KMS-11 (cell line): ENCODE data around the gene CDKN1C.

ENCODE experiments used
- H2AFZ ChIP-seq: fragments of 200-600 bp; sonication (generic); 2 replicates; pipeline ENCODE4 v1.6.1; 2016; ENCODE audit warnings: antibody characterized with exemption, mixed run types, low read depth
- H3K27ac ChIP-seq: fragments of 200-600 bp; sonication (generic); 2 replicates; pipeline ENCODE4 v1.6.1; 2016; ENCODE audit warnings: mild to moderate bottlenecking, mixed run types
- H3K27me3 ChIP-seq: fragments of 200-600 bp; sonication (generic); 2 replicates; pipeline ENCODE4 v1.6.1; 2017; ENCODE audit warnings: mild to moderate bottlenecking, low read depth, mixed run types, moderate library complexity; ENCODE audit not compliant: insufficient read depth
- H3K36me3 ChIP-seq: fragments of 200-600 bp; sonication (generic); 2 replicates; pipeline ENCODE4 v1.6.1; 2017; ENCODE audit warnings: mild to moderate bottlenecking, mixed run types; ENCODE audit not compliant: insufficient read depth
- H3K4me1 ChIP-seq: fragments of 200-600 bp; sonication (generic); 2 replicates; pipeline ENCODE4 v1.6.1; 2016; ENCODE audit warnings: mild to moderate bottlenecking, low read depth, mixed run types; ENCODE audit not compliant: poor library complexity, severe bottlenecking
- H3K4me2 ChIP-seq: fragments of 200-600 bp; sonication (generic); 2 replicates; pipeline ENCODE4 v1.7.0; 2016; ENCODE audit warnings: mild to moderate bottlenecking, mixed run types
- H3K4me3 ChIP-seq: fragments of 200-600 bp; sonication (generic); IDR thresholded peaks from 2 replicates; pipeline ENCODE4 v1.6.1; 2017; ENCODE audit warnings: low read depth, low read length, mixed read lengths; ENCODE audit not compliant: insufficient read depth
- H3K79me2 ChIP-seq: fragments of 200-600 bp; sonication (generic); 2 replicates; pipeline ENCODE4 v1.6.1; 2016; ENCODE audit warnings: low read depth, mixed run types; ENCODE audit not compliant: insufficient read depth
- H3K9ac ChIP-seq: fragments of 200-600 bp; sonication (generic); 2 replicates; pipeline ENCODE4 v1.6.1; 2016; ENCODE audit warnings: mild to moderate bottlenecking, mixed run types
- H4K20me1 ChIP-seq: fragments of 200-600 bp; sonication (generic); 2 replicates; pipeline ENCODE4 v1.6.1; 2016; ENCODE audit warnings: mild to moderate bottlenecking, mixed run types; ENCODE audit not compliant: insufficient read depth
- TF ChIP-seq, protein P1 (sequence below): fragments of 200-600 bp; sonication (generic); conservative IDR thresholded peaks from 2 replicates; pipeline ENCODE4 v1.6.1; 2017; ENCODE audit warnings: low read depth, mild to moderate bottlenecking, antibody characterized with exemption, low read length, moderate library complexity, mixed read lengths

CDKN1C gene

DNA sequence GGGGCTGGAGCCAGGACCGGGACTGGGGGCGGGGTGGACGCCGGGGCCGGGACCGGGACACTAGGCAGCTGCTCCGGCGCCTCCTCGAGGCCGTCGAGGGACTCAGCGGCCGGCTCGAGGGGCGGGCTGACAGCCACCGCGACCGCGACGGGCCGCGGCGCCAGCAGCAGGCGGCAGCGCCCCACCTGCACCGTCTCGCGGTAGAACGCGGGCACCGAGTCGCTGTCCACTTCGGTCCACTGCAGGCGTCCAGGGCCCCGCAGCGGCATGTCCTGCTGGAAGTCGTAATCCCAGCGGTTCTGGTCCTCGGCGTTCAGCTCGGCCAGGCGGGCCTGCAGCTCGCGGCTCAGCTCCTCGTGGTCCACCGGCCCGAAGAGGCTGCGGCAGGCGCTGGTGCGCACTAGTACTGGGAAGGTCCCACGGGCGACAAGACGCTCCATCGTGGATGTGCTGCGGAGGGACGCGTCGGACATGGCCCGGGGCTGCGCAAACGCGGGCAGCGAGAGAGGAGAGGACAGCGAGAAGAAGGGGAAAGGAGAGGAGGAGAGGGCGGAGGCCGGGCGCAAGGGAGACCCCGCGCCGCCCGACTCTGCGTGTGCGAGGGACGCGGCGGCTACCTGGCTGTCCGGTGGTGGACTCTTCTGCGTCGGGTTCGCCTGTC, 428 bp downstream of the CDKN1C start:
- Histone ChIP-seq H3K9ac (peak overlapping the region; percentile 30; the same call in 1 of the 2 replicates), H3K27ac (no peak overlapping the region), H3K4me2 (peak overlapping the region; percentile 96), H3K27me3 (peaks cover 3% of the 10 kb centered on the region; the same call in 1 of the 2 replicates), H2AFZ (peak overlapping the region; percentile 79), H3K4me1 (peaks cover 4% of the 10 kb centered on the region), H3K4me3 (no peak overlapping the region), H3K36me3 (no peaks in the 10 kb centered on the region), H3K79me2 (no peaks in the 10 kb centered on the region), H4K20me1 (no peaks in the 10 kb centered on the region)
- TF ChIP-seq, protein P1, sequence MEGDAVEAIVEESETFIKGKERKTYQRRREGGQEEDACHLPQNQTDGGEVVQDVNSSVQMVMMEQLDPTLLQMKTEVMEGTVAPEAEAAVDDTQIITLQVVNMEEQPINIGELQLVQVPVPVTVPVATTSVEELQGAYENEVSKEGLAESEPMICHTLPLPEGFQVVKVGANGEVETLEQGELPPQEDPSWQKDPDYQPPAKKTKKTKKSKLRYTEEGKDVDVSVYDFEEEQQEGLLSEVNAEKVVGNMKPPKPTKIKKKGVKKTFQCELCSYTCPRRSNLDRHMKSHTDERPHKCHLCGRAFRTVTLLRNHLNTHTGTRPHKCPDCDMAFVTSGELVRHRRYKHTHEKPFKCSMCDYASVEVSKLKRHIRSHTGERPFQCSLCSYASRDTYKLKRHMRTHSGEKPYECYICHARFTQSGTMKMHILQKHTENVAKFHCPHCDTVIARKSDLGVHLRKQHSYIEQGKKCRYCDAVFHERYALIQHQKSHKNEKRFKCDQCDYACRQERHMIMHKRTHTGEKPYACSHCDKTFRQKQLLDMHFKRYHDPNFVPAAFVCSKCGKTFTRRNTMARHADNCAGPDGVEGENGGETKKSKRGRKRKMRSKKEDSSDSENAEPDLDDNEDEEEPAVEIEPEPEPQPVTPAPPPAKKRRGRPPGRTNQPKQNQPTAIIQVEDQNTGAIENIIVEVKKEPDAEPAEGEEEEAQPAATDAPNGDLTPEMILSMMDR: peak; percentile 25; the same call in 1 of the 2 replicates

DNA sequence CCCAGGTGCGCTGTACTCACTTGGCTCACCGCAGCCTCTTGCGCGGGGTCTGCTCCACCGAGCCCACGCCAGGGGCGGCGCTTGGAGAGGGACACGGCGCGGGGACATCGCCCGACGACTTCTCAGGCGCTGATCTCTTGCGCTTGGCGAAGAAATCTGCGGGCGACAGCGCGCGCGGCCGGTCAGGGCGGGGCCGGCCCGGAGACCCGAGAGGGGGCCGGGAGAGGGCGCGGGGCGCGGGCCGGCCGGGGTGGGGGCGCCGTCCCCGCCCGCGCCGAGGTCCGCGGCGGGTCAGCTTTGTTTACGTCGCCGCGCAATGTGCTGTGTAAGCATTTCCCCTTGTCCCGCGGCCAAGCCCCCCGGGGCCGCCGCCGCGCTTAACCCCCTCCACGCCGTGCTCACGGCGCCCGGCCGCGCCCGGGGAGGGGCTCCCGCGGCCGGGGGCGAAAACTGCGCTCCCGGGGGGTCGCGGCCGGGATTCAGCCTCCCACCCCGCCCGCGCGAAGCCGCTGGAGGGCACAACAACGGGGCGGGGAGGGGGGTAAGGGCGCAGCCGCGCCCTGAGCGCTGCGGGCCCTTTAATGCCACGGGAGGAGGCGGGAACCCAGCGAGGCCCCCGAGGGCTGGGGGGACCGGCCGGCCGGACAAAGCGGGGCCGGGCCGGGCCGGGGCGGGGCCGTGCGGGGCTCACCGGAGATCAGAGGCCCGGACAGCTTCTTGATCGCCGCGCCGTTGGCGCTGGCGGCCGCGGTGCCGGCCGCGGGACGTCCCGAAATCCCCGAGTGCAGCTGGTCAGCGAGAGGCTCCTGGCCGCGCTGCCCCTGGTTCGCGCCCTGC, 1.4 kb downstream of the CDKN1C start:
- H3K27me3 ChIP-seq: peaks cover 3% of the 10 kb centered on the region; the same call in 1 of the 2 replicates
- peak overlapping the region; percentile 38; the same call in 1 of the 2 replicates for H2AFZ ChIP-seq
- H3K27ac ChIP-seq: no peak overlapping the region
- peaks cover 4% of the 10 kb centered on the region for H3K4me1 ChIP-seq
- H3K36me3 ChIP-seq: no peaks in the 10 kb centered on the region
- no peak overlapping the region for H3K4me3 ChIP-seq
- no peak overlapping the region; the same call in 1 of the 2 replicates for H3K9ac ChIP-seq
- TF ChIP-seq, protein P1: no peak
- H3K79me2 ChIP-seq: no peaks in the 10 kb centered on the region
- H3K4me2 ChIP-seq: 0 out of 2 replicates have a peak overlapping the region, but pooled peaks have one; percentile 6
- no peaks in the 10 kb centered on the region for H4K20me1 ChIP-seq

DNA sequence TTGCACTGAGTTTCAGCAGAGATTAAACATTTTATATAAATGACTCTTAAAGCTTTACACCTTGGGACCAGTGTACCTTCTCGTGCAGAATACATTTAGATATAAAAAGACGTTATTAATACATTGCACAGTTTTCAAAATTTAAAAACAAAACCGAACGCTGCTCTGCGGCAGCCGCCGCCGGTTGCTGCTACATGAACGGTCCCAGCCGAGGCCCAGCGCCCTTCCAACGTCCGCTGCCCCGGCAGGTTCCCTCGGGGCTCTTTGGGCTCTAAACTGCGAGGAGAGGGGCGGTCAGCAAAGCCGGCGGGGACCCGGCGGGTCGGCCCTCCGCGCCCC, 2.0 kb downstream of the CDKN1C start:
- Histone ChIP-seq H3K79me2 (no peaks in the 10 kb centered on the region), H3K9ac (no peak overlapping the region), H3K4me1 (peaks cover 4% of the 10 kb centered on the region), H3K27ac (no peak overlapping the region), H3K27me3 (peaks cover 3% of the 10 kb centered on the region; the same call in 1 of the 2 replicates), H2AFZ (no peak overlapping the region), H3K4me3 (no peak overlapping the region), H3K4me2 (0 out of 2 replicates have a peak overlapping the region, but pooled peaks have one; percentile 6), H4K20me1 (no peaks in the 10 kb centered on the region), H3K36me3 (no peaks in the 10 kb centered on the region)
- TF ChIP-seq, protein P1: no peak

DNA sequence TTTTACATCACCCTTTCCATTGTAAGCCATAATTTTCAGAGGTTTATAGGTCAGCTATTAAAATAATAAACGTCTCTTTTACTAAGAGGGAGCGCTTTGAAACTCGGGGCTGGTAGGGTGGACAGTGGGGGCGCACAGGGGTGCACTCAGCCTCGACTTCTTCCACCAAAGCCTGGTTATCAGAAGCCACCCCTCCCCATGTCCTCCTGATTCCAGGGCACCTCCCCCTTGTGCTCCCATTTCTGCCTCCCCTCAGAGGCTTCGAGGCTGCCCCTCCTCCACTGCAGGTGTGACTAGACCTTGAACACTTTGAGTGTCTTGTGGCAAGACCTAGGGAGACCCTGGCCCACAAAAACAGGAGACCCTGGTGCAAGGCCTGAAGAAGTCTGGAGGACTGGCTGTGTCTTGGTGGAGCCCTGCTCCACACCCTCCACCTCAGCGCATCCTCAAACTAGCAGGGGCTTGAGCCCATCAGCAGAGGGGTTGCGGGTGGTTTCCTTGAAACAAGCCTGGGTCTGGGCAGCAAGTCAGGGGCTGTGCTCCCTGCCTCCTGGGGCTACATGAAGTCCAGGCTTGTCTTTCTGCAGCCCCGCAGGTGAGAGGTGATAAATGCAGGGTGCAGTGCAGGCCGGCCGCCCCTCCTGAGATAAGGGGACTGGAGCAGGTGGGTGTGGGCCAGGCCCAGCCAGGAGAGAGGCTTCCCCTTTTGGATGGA, 3.0 kb downstream of the CDKN1C start:
- Histone ChIP-seq H3K4me3 (no peak overlapping the region), H3K4me1 (peaks cover 4% of the 10 kb centered on the region)

More for the DNA sequence above, 3.0 kb downstream of the CDKN1C start:
- Histone ChIP-seq H3K27me3 (peaks cover under 1% of the 10 kb centered on the region; the same call in 1 of the 2 replicates), H4K20me1 (no peaks in the 10 kb centered on the region), H3K79me2 (no peaks in the 10 kb centered on the region), H3K9ac (no peak overlapping the region), H3K36me3 (no peaks in the 10 kb centered on the region), H3K4me2 (no peak overlapping the region), H3K27ac (no peak overlapping the region), H2AFZ (no peak overlapping the region)
- TF ChIP-seq, protein P1: no peak
